ENCODE measurements around the gene CLEC4M.

CLEC4M gene

GRCh38 chr19:7787602-7788177 is 24.6 kb downstream of the CLEC4M start:
- H3K4me3 ChIP-seq (ENCODE audit: low read depth, low read length) = no peak overlapping the region
- TF ChIP-seq CTCF (IDR thresholded peaks at IDR 0.05; ENCODE audit: low read depth, low read length, missing control alignments) = no peak
- DNase-seq = no peak
- in situ Hi-C loops (cut with HindIII; ENCODE audit: low pct_ligation_motif_present, low sequenced_read_pairs) = no loop called here
- H3K27ac ChIP-seq = no peak overlapping the region
- no peaks in the 10 kb centered on the region for H3K36me3 ChIP-seq (replicated peaks)
- H3K27me3 ChIP-seq (replicated peaks) = peaks cover 24% of the 10 kb centered on the region

GRCh38 chr19:7788178-7788932 is 25.3 kb downstream of the CLEC4M start:
- Histone ChIP-seq H3K36me3 (replicated peaks) (no peaks in the 10 kb centered on the region), H3K27ac (no peak overlapping the region), H3K27me3 (replicated peaks) (peaks cover 24% of the 10 kb centered on the region), H3K4me3 (ENCODE audit: low read depth, low read length) (no peak overlapping the region)
- in situ Hi-C loops (cut with HindIII; ENCODE audit: low pct_ligation_motif_present, low sequenced_read_pairs) = no loop called here
- no peak for DNase-seq
- TF ChIP-seq CTCF (IDR thresholded peaks at IDR 0.05; ENCODE audit: low read depth, low read length, missing control alignments) = no peak

- TF ChIP-seq CTCF (IDR thresholded peaks at IDR 0.05; ENCODE audit: low read depth, low read length, missing control alignments) = no peak
- Histone ChIP-seq H3K27me3 (replicated peaks) (peaks cover 24% of the 10 kb centered on the region), H3K36me3 (replicated peaks) (no peaks in the 10 kb centered on the region), H3K4me3 (ENCODE audit: low read depth, low read length) (no peak overlapping the region), H3K27ac (no peak overlapping the region)
- DNase-seq = no peak
- in situ Hi-C loops (cut with HindIII; ENCODE audit: low pct_ligation_motif_present, low sequenced_read_pairs) = no loop called here
Observed at GRCh38 chr19:7788933-7789323, 25.9 kb downstream of the CLEC4M start.

- TF ChIP-seq CTCF (IDR thresholded peaks at IDR 0.05; ENCODE audit: low read depth, low read length, missing control alignments) = no peak
- peaks cover 24% of the 10 kb centered on the region for H3K27me3 ChIP-seq (replicated peaks)
- H3K27ac ChIP-seq = no peak overlapping the region
- no peak overlapping the region for H3K4me3 ChIP-seq (ENCODE audit: low read depth, low read length)
- no peaks in the 10 kb centered on the region for H3K36me3 ChIP-seq (replicated peaks)
- DNase-seq = no peak
- in situ Hi-C loops (cut with HindIII; ENCODE audit: low pct_ligation_motif_present, low sequenced_read_pairs) = no loop called here
Observed at GRCh38 chr19:7789447-7789846, 26.4 kb downstream of the CLEC4M start.

GRCh38 chr19:7790416-7790815 is 27.4 kb downstream of the CLEC4M start:
- Histone ChIP-seq H3K27ac (no peak overlapping the region), H3K27me3 (replicated peaks) (peaks cover 24% of the 10 kb centered on the region), H3K36me3 (replicated peaks) (no peaks in the 10 kb centered on the region), H3K4me3 (ENCODE audit: low read depth, low read length) (no peak overlapping the region)
- DNase-seq = no peak
- no peak for TF ChIP-seq CTCF (IDR thresholded peaks at IDR 0.05; ENCODE audit: low read depth, low read length, missing control alignments)
- in situ Hi-C loops (cut with HindIII; ENCODE audit: low pct_ligation_motif_present, low sequenced_read_pairs) = no loop called here
